GM12864 (cell line): ENCODE results near the gene DLL3.

Source experiments
- DNase-seq: peaks from one replicate; pipeline ENCODE4 v3.0.0-alpha.2; 2011; ENCODE audit warnings: low read depth
- H3K4me3 ChIP-seq: 2 replicates; pipeline ENCODE4 v1.5.1; 2011; ENCODE audit warnings: mild to moderate bottlenecking, low read depth, low read length, control low read depth
- CTCF ChIP-seq: IDR thresholded peaks from 2 replicates; pipeline ENCODE4 v1.5.1; 2011; ENCODE audit warnings: low read depth, mild to moderate bottlenecking, moderate library complexity, low read length, control low read depth, inconsistent platforms; ENCODE audit errors: missing control alignments

DLL3 gene

DNA sequence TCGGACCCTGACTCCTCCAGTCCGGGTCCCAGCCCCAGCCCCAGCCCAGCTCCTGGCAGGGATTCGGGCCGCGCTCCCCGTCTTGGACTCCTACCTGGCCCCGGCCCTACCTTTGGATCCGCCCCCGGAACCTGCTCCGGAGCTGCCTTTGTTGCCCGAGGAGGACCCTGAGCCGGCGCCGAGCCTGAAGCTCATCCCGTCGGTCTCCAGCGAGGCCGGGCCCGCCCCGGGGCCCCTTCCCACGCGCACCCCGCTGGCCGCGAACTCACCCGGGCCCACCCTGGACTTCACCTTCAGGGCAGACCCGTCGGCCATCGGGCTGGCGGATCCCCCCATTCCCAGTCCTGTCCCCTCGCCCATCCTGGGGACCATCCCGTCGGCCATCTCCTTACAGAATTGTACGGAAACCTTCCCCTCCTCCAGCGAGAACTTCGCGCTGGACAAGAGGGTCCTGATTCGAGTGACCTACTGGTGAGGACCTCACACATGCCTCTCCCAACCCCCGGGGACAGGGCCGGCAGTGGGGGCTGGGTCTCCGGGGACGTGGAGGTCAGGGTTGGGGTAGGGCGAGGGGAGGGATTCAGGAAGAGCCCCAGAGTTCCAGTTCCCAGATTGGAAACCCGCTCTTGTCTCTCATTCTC, 16.9 kb downstream of the DLL3 start:
- no peak overlapping the region for H3K4me3 ChIP-seq
- DNase-seq, result no peak
- no peak for TF ChIP-seq CTCF

- TF ChIP-seq CTCF, result no peak
- no peak for DNase-seq
- H3K4me3 ChIP-seq, result no peak overlapping the region
Observed at GRCh38 chr19:39516270-39516669, 17.5 kb downstream of the DLL3 start.

GRCh38 chr19:39517432-39517831, 18.7 kb downstream of the DLL3 start:
- no peak overlapping the region for H3K4me3 ChIP-seq

GRCh38 chr19:39518458-39518857, 19.7 kb downstream of the DLL3 start:
- DNase-seq, result no peak
- no peak for TF ChIP-seq CTCF
- no peak overlapping the region for H3K4me3 ChIP-seq

More at GRCh38 chr19:39517432-39517831, 18.7 kb downstream of the DLL3 start:
- no peak for DNase-seq
- no peak for TF ChIP-seq CTCF

- H3K4me3 ChIP-seq, result no peak overlapping the region
- no peak for TF ChIP-seq CTCF
- no peak for DNase-seq
Observed at GRCh38 chr19:39518975-39519374, 20.2 kb downstream of the DLL3 start.

DNA sequence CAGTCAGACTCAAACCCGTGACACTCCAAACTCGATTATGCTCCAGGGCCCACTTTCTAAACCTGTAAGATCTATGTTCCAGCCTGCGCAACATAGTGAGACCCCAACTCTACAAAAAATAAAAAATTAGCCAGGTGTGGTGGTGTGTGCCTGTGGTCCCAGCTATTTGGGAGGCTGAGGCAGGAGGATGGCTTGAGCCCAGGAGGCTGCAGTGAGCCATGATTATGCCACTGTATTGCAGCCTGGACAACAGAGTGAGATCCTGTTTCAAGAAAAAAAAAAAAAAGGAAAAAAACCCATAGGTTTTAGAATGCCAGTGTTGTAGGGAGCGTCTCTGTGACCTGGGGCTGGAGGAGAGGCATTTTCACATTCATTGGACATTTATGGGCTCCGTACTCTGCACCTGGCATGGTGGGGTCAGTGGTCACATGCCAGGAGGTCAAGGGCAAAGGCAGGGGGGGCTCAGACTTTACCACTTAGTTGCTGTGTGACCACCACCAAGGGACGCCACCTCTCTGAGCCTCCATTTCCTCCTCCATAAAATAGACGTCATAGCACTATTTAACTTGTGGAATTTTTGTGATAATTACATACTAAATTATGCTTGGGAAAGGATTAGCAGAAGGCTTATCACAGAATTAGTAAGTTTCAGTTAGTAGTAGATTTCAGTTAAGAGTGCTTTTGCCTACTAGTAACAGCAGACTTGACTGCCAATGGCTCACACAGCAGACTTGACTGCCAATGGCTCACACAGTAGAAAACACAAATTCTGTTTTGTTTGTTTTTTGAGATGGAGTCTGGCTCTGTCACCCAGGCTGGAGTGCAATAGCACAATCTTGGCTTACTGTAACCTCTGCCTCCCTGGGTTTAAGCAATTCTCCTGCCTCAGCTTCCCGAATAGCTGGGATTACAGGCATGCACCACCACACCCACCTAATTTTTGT, 22.1 kb downstream of the DLL3 start:
- no peak for DNase-seq
- H3K4me3 ChIP-seq, result no peak overlapping the region
- no peak for TF ChIP-seq CTCF
